AG09309 (cell line): ENCODE data around the gene INTS4.
"Not testable (repeated sequence)": the region's sequence is repeated elsewhere in the genome, so short reads cannot be mapped to it uniquely, and the experiment has no call there.

Source experiments
- DNase-seq: peaks from one replicate; pipeline ENCODE4 v3.0.0-alpha.2; 2010; ENCODE audit warnings: low read depth
- H3K4me3 ChIP-seq: 2 replicates; pipeline ENCODE4 v1.5.1; 2011; ENCODE audit warnings: mild to moderate bottlenecking, low read depth, low read length, moderate library complexity; ENCODE audit not compliant: control insufficient read depth
- CTCF ChIP-seq: IDR thresholded peaks from 2 replicates; pipeline ENCODE4 v1.5.1; 2011; ENCODE audit warnings: mild to moderate bottlenecking, low read depth, low read length, inconsistent platforms; ENCODE audit not compliant: insufficient read depth, control insufficient read depth; ENCODE audit errors: missing control alignments

INTS4 gene

GRCh38 chr11:77981346-77981947 lies 13.0 kb downstream of the INTS4 start:
- no peak for TF ChIP-seq CTCF
- no peak overlapping the region for H3K4me3 ChIP-seq
- no peak for DNase-seq

GRCh38 chr11:77968337-77968736 lies 26.1 kb downstream of the INTS4 start:
- no peak for TF ChIP-seq CTCF
- H3K4me3 ChIP-seq = no peak overlapping the region
- no peak for DNase-seq

- no peak overlapping the region for H3K4me3 ChIP-seq
- no peak for DNase-seq
- no peak for TF ChIP-seq CTCF
Observed at GRCh38 chr11:77967753-77968152, 26.7 kb downstream of the INTS4 start.

GRCh38 chr11:77967121-77967520 lies 27.3 kb downstream of the INTS4 start:
- DNase-seq = no peak
- no peak for TF ChIP-seq CTCF
- no peak overlapping the region for H3K4me3 ChIP-seq

GRCh38 chr11:77966338-77966737 lies 28.1 kb downstream of the INTS4 start:
- no peak for TF ChIP-seq CTCF
- no peak for DNase-seq
- no peak overlapping the region for H3K4me3 ChIP-seq

- no peak for TF ChIP-seq CTCF
- DNase-seq = no peak
- no peak overlapping the region for H3K4me3 ChIP-seq
Observed at GRCh38 chr11:77959434-77959833, 35.0 kb downstream of the INTS4 start.

- not testable (repeated sequence) for DNase-seq, H3K4me3 ChIP-seq
Observed at GRCh38 chr11:77958583-77959177, 35.8 kb downstream of the INTS4 start.

GRCh38 chr11:77943296-77943695 lies 51.2 kb downstream of the INTS4 start:
- not testable (repeated sequence) for H3K4me3 ChIP-seq, DNase-seq

- not testable (repeated sequence) for H3K4me3 ChIP-seq, DNase-seq
Observed at GRCh38 chr11:77942465-77942864, 52.0 kb downstream of the INTS4 start.

- not testable (repeated sequence) for H3K4me3 ChIP-seq, DNase-seq
Observed at GRCh38 chr11:77933596-77933995, 60.9 kb downstream of the INTS4 start.

GRCh38 chr11:77930334-77931208 lies 63.9 kb downstream of the INTS4 start:
- not testable (repeated sequence) for H3K4me3 ChIP-seq, DNase-seq
